ENCODE measurements around the gene SHQ1.
"Not testable (repeated sequence)": the region's sequence is repeated elsewhere in the genome, so short reads cannot be mapped to it uniquely, and the experiment has no call there.

The SHQ1 gene

DNA sequence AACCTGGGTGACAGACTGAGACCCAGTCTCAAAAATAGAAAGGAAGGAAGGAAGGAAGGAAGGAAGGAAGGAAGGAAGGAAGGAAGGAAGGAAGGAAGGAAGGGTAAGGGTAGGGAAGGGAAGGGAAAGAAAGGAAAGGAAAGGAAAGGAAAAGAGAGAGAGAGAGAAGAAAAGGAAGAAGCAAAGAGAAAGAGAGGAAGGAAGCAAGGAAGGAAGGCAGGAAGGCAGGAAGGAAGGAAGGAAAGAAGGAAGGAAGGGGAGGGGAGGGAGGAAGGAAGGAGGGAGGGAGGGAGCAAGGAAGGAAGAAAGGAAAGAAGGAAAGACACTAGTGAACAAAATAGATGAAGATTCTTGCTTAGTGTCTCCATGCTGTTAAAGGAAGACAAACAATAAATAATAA is 129.1 kb downstream of the SHQ1 start:
- no peak for DNase-seq (ENCODE audit: low spot score)

GRCh38 chr3:72714135-72714534 is 134.1 kb downstream of the SHQ1 start:
- not testable (repeated sequence) for DNase-seq (ENCODE audit: low spot score)

GRCh38 chr3:72710471-72710870 is 137.8 kb downstream of the SHQ1 start:
- not testable (repeated sequence) for DNase-seq (ENCODE audit: low spot score)

DNA sequence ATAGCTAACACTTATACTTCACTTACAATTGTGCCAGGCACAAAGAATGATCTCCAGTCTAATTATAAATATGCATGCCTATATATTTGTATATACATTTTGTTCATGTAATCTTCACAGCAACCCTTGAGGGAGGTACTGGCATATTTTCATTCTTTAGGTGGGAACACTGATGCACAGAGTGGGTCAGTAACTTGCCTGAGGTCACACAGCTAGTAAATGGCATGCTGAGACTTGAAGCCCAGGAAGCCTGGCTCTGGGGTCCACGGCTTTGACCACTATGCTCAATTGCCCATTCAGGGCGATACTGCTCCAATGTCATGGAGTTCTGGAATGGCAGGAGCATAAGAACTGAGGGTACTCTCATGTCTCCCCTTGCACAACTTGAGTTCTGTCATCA is 139.8 kb downstream of the SHQ1 start:
- DNase-seq (ENCODE audit: low spot score): no peak

- DNase-seq (ENCODE audit: low spot score): no peak
Measured at GRCh38 chr3:72702997-72703396, 145.2 kb downstream of the SHQ1 start.

GRCh38 chr3:72702390-72702789 is 145.9 kb downstream of the SHQ1 start:
- DNase-seq (ENCODE audit: low spot score): no peak

DNA sequence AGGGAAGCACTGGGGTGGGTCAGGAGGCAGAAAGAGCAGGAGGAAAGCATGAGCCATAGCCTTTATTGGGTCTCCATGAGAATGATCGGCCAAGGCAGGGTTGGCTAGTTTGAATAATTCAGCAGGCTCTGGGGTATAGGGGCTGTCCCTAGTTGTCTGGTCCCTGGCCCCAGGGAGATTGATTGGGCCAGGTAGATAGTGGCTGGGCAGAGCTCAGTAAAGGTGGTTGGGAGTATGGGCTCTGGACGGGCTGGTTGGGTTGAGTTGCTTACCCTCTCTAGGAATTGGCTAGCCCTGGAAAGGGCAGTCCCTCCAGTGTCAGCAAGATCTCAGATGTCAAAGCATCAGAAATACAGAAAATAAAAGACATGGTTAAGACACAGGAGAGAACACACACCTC is 148.1 kb downstream of the SHQ1 start:
- DNase-seq (ENCODE audit: low spot score): no peak

- DNase-seq (ENCODE audit: low spot score): no peak
Measured at GRCh38 chr3:72699631-72700030, 148.6 kb downstream of the SHQ1 start.

Measured in globus pallidus (tissue), 1 donor.